Neural progenitor cell (in vitro differentiated cells): ENCODE measurements around the gene MPRIP. TPM values are rescaled to one million over a fixed set of nuclear protein-coding genes. Genes with fewer than 3 reads are reported as not detected.

ENCODE experiments used
- DNase-seq: peaks from one replicate; pipeline ENCODE4 v3.0.0-alpha.2; 2016; ENCODE audit warnings: low spot score
- H2AFZ ChIP-seq: fragments of 200-600 bp; sonication (generic); replicated peaks from 2 replicates; pipeline ENCODE4 v1.6.1; 2016; ENCODE audit warnings: antibody characterized with exemption
- H3F3A ChIP-seq: fragments of 200-600 bp; sonication (generic); 2 replicates; pipeline ENCODE4 v1.6.1; 2016; ENCODE audit warnings: antibody characterized with exemption, low read depth
- H3K27ac ChIP-seq: fragments of 200-600 bp; sonication (generic); 2 replicates; pipeline ENCODE4 v1.5.1; 2016; ENCODE audit warnings: mild to moderate bottlenecking
- H3K27me3 ChIP-seq: fragments of 200-600 bp; sonication (generic); 2 replicates; pipeline ENCODE4 v1.6.1; 2016; ENCODE audit warnings: mild to moderate bottlenecking, moderate library complexity
- H3K36me3 ChIP-seq: fragments of 200-600 bp; sonication (generic); 2 replicates; pipeline ENCODE4 v1.5.1; 2016
- H3K4me1 ChIP-seq: fragments of 200-600 bp; sonication (generic); 2 replicates; pipeline ENCODE4 v1.6.1; 2016; ENCODE audit warnings: mixed run types
- H3K4me2 ChIP-seq: fragments of 200-600 bp; sonication (generic); 2 replicates; pipeline ENCODE4 v1.6.1; 2016
- H3K4me3 ChIP-seq: fragments of 200-600 bp; sonication (generic); 2 replicates; pipeline ENCODE4 v1.5.1; 2016
- H3K79me2 ChIP-seq: fragments of 200-600 bp; sonication (generic); 2 replicates; pipeline ENCODE4 v1.6.1; 2016; ENCODE audit warnings: low read depth
- H3K9ac ChIP-seq: fragments of 200-600 bp; sonication (generic); 2 replicates; pipeline ENCODE4 v1.6.1; 2016
- H3K9me3 ChIP-seq: fragments of 200-600 bp; sonication (generic); 2 replicates; pipeline ENCODE4 v1.5.1; 2016; ENCODE audit warnings: low read depth
- H4K20me1 ChIP-seq: fragments of 200-600 bp; sonication (generic); 2 replicates; pipeline ENCODE4 v1.6.1; 2016; ENCODE audit warnings: low read depth
- H3K27ac Mint-ChIP-seq: 3 replicates; pipeline ENCODE4 v1.8.0; 2021; ENCODE audit warnings: mixed read lengths
- H3K27me3 Mint-ChIP-seq: 2 replicates; pipeline ENCODE4 v1.8.0; 2022; ENCODE audit warnings: low read depth, mild to moderate bottlenecking, inconsistent platforms, moderate library complexity, mixed read lengths; ENCODE audit not compliant: insufficient read depth
- H3K36me3 Mint-ChIP-seq: 3 replicates; pipeline ENCODE4 v1.8.0; 2021; ENCODE audit warnings: mixed read lengths
- H3K4me1 Mint-ChIP-seq: 3 replicates; pipeline ENCODE4 v1.8.0; 2021; ENCODE audit warnings: mixed read lengths
- H3K4me3 Mint-ChIP-seq: 3 replicates; pipeline ENCODE4 v1.8.0; 2021; ENCODE audit warnings: mild to moderate bottlenecking, moderate library complexity, mixed read lengths
- H3K9me3 Mint-ChIP-seq: 3 replicates; pipeline ENCODE4 v1.8.0; 2020; ENCODE audit warnings: mixed read lengths
- CTCF ChIP-seq: fragments of 200-600 bp; sonication (generic); IDR thresholded peaks from 2 replicates; pipeline ENCODE4 v1.5.1; 2017; ENCODE audit warnings: antibody characterized with exemption, mild to moderate bottlenecking
- EZH2 ChIP-seq: fragments of 200-600 bp; sonication (generic); IDR thresholded peaks from 2 replicates; pipeline ENCODE4 v1.6.1; 2017; ENCODE audit warnings: antibody characterized with exemption, mild to moderate bottlenecking, moderate library complexity
- EZH2phosphoT487 ChIP-seq: fragments of 200-600 bp; sonication (generic); IDR thresholded peaks from 2 replicates; pipeline ENCODE4 v1.6.1; 2017; ENCODE audit warnings: antibody characterized with exemption
- total RNA-seq: library from RNA; depleted of rRNA; stranded (reverse); fragments of >200 nt; gene quantifications from 2 replicates; pipeline ENCODE4 v1.2.3, GENCODE V29; 2015; ENCODE audit warnings: low replicate concordance

Gene MPRIP
- total RNA-seq, 1 donor from 2014 or later, result 42.1 TPM

- Histone ChIP-seq H3F3A (no peaks in the 10 kb centered on the region), H3K79me2 (peaks cover 12% of the 10 kb centered on the region), H3K9me3 (no peaks in the 10 kb centered on the region), H3K4me2 (no peak overlapping the region), H3K27ac (no peak overlapping the region), H3K9ac (no peak overlapping the region), H2AFZ (no peak overlapping the region), H3K4me1 (peaks cover 7% of the 10 kb centered on the region), H3K4me3 (no peak overlapping the region), H3K36me3 (no peaks in the 10 kb centered on the region), H4K20me1 (peaks cover 6% of the 10 kb centered on the region), H3K27me3 (no peaks in the 10 kb centered on the region)
- Mint-ChIP-seq H3K9me3 (no peaks in the 10 kb centered on the region), H3K36me3 (peaks cover 21% of the 10 kb centered on the region), H3K4me1 (peaks cover 4% of the 10 kb centered on the region), H3K4me3 (no peak overlapping the region), H3K27ac (peak overlapping the region; percentile 43), H3K27me3 (peaks cover 2% of the 10 kb centered on the region)
- no peak for DNase-seq
- TF ChIP-seq EZH2phosphoT487 (no peak), EZH2 (no peak), CTCF (no peak)
These were observed 186.4 kb downstream of the MPRIP start for GRCh38 chr17:17228521-17229279.

- peaks cover 4% of the 10 kb centered on the region for H3K4me1 Mint-ChIP-seq
- Histone ChIP-seq H4K20me1 (peaks cover 8% of the 10 kb centered on the region), H3K9me3 (no peaks in the 10 kb centered on the region), H3K36me3 (no peaks in the 10 kb centered on the region), H3K27me3 (no peaks in the 10 kb centered on the region), H3K79me2 (peaks cover 22% of the 10 kb centered on the region), H2AFZ (no peak overlapping the region), H3K4me3 (no peak overlapping the region), H3K4me2 (no peak overlapping the region), H3K4me1 (no peaks in the 10 kb centered on the region), H3F3A (no peaks in the 10 kb centered on the region), H3K9ac (no peak overlapping the region), H3K27ac (no peak overlapping the region)
- no peak for TF ChIP-seq CTCF
- TF ChIP-seq EZH2phosphoT487, result no peak
- TF ChIP-seq EZH2, result no peak
- no peaks in the 10 kb centered on the region for H3K9me3 Mint-ChIP-seq
- no peak for DNase-seq
- H3K27me3 Mint-ChIP-seq, result peaks cover 2% of the 10 kb centered on the region
- H3K36me3 Mint-ChIP-seq, result peaks cover 17% of the 10 kb centered on the region
- H3K4me3 Mint-ChIP-seq, result no peak overlapping the region
- H3K27ac Mint-ChIP-seq, result no peak overlapping the region
These were observed 187.4 kb downstream of the MPRIP start for GRCh38 chr17:17229416-17230384.

- Histone ChIP-seq H3K4me3 (no peak overlapping the region), H3K9me3 (no peaks in the 10 kb centered on the region), H4K20me1 (peaks cover 22% of the 10 kb centered on the region), H3K79me2 (peaks cover 43% of the 10 kb centered on the region), H3K9ac (no peak overlapping the region), H3K27me3 (no peaks in the 10 kb centered on the region), H3K36me3 (no peaks in the 10 kb centered on the region), H3K4me1 (peaks cover 9% of the 10 kb centered on the region), H3F3A (no peaks in the 10 kb centered on the region), H3K4me2 (no peak overlapping the region), H2AFZ (no peak overlapping the region), H3K27ac (no peak overlapping the region)
- TF ChIP-seq EZH2, result no peak
- TF ChIP-seq CTCF, result no peak
- TF ChIP-seq EZH2phosphoT487, result no peak
- H3K27me3 Mint-ChIP-seq, result peaks cover 2% of the 10 kb centered on the region
- no peaks in the 10 kb centered on the region for H3K9me3 Mint-ChIP-seq
- H3K36me3 Mint-ChIP-seq, result peaks cover 9% of the 10 kb centered on the region
- peaks cover 19% of the 10 kb centered on the region for H3K4me1 Mint-ChIP-seq
- H3K27ac Mint-ChIP-seq, result no peak overlapping the region
- DNase-seq, result no peak
- H3K4me3 Mint-ChIP-seq, result peak overlapping the region; percentile 24
These were observed 189.5 kb downstream of the MPRIP start for GRCh38 chr17:17231621-17232302.
